OCI-LY7 (cell line): ENCODE measurements around the gene USP32.

Experiments
- EZH2phosphoT487 ChIP-seq: fragments of 200-600 bp; sonication (generic); IDR thresholded peaks from 2 replicates; pipeline ENCODE4 v1.6.1; 2018; ENCODE audit warnings: low read depth, borderline replicate concordance, mild to moderate bottlenecking, mixed run types, antibody characterized with exemption, low read length, moderate library complexity, mixed read lengths
- TF ChIP-seq, protein P1 (sequence below): fragments of 200-600 bp; sonication (generic); conservative IDR thresholded peaks from 2 replicates; pipeline ENCODE4 v1.5.1; 2014; ENCODE audit warnings: mild to moderate bottlenecking, antibody characterized with exemption, low read length, moderate library complexity, mixed read lengths

DNA sequence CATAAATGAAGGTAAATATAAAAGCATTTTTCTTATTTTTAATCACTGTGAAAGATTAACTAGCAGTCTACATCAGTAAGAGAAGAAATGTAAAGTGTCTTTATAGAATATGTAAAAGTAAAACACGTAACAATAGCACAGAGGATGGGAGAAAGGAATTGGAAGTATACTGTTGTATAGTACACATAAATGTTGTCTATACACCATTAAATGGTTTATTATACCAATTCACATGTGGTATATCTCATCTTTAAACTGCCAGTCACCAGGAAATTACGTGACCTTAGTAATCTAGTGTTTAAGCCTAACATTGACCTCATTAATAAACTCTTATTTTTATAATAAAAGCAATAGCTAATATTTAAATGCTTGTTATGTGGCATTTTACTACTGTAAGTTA lies 87.4 kb downstream of the USP32 start:
- TF ChIP-seq, protein P1, sequence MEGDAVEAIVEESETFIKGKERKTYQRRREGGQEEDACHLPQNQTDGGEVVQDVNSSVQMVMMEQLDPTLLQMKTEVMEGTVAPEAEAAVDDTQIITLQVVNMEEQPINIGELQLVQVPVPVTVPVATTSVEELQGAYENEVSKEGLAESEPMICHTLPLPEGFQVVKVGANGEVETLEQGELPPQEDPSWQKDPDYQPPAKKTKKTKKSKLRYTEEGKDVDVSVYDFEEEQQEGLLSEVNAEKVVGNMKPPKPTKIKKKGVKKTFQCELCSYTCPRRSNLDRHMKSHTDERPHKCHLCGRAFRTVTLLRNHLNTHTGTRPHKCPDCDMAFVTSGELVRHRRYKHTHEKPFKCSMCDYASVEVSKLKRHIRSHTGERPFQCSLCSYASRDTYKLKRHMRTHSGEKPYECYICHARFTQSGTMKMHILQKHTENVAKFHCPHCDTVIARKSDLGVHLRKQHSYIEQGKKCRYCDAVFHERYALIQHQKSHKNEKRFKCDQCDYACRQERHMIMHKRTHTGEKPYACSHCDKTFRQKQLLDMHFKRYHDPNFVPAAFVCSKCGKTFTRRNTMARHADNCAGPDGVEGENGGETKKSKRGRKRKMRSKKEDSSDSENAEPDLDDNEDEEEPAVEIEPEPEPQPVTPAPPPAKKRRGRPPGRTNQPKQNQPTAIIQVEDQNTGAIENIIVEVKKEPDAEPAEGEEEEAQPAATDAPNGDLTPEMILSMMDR: no peak
- TF ChIP-seq EZH2phosphoT487: no peak
